GM12878 (cell line): ENCODE measurements around the gene IL22. TPM values are rescaled to one million over a fixed set of nuclear protein-coding genes. Genes with fewer than 3 reads are reported as not detected.

Source experiments
- ATAC-seq: fragments of 200-7000 bp; cut with Tn5 transposase; 3 replicates; pipeline ENCODE4 v1.9.1; 2020; ENCODE audit warnings: mild to moderate bottlenecking, moderate library complexity
- BruUV-seq: library from RNA; stranded (reverse); fragments of 400-500 nt; replicated peaks from 2 replicates; lab custom pipeline; 2021; lab: Mats Ljungman, UMichigan
- CTCF ChIA-PET: fragments of 300-600 bp; sonication (Branson Sonifier 250); formaldehyde crosslinking; extraction: SDS; loops from one replicate; lab custom pipeline; 2021; ENCODE audit warnings: inconsistent platforms; lab: Yijun Ruan, JAX
- POLR2A ChIA-PET: fragments of 350-600 bp; formaldehyde crosslinking; extraction: SDS; loops from one replicate; lab custom pipeline; 2021; ENCODE audit warnings: inconsistent platforms; lab: Charles Lee
- RAD21 ChIA-PET: fragments of 300-600 bp; sonication (Branson Sonifier 250); formaldehyde crosslinking; loops from one replicate; lab custom pipeline; 2023; ENCODE audit warnings: antibody characterized with exemption; ENCODE audit not compliant: unreplicated experiment; lab: Charles Lee
- SMC1A ChIA-PET: fragments of 300-600 bp; sonication (Branson Sonifier 250); formaldehyde crosslinking; loops from one replicate; lab custom pipeline; 2023; ENCODE audit not compliant: unreplicated experiment, uncharacterized antibody; lab: Charles Lee
- DNase-seq: peaks from one replicate; pipeline ENCODE4 v3.0.0-alpha.2; 2011; ENCODE audit warnings: low read depth, low spot score
- FAIRE-seq: peaks from 3 replicates; lab custom pipeline; 2011; peaks lifted over from hg19 to GRCh38; lab: Jason Lieb, UNC
- H2AFZ ChIP-seq: 2 replicates; pipeline ENCODE4 v1.6.0; 2011; ENCODE audit warnings: low read depth, low read length, control low read depth; ENCODE audit not compliant: control insufficient read depth
- H3K27ac ChIP-seq: 2 replicates; pipeline ENCODE4 v1.5.1; 2011; ENCODE audit warnings: control low read depth; ENCODE audit not compliant: control insufficient read depth, insufficient read depth
- H3K27me3 ChIP-seq, 2 experiments: replicated peaks in 1 of 2; 2 replicates each; pipeline versions ENCODE4 v1.6.0 to v1.6.1; 2011; ENCODE audit warnings: low read length in 1 of 2; ENCODE audit not compliant: control insufficient read depth in 2 of 2, insufficient read depth in 2 of 2
- H3K36me3 ChIP-seq, 2 experiments: 2 replicates each; pipeline ENCODE4 v1.5.1; 2011; ENCODE audit warnings: low read length in 1 of 2; ENCODE audit not compliant: control insufficient read depth in 2 of 2, insufficient read depth in 2 of 2
- H3K4me1 ChIP-seq: 2 replicates; pipeline ENCODE4 v1.6.1; 2011; ENCODE audit warnings: mild to moderate bottlenecking, low read length, moderate library complexity, mixed read lengths; ENCODE audit not compliant: control insufficient read depth, insufficient read depth
- H3K4me2 ChIP-seq: 2 replicates; pipeline ENCODE4 v1.6.0; 2011; ENCODE audit warnings: control low read depth; ENCODE audit not compliant: control insufficient read depth, insufficient read depth
- H3K4me3 ChIP-seq: fragments of 200-600 bp; sonication (generic); 2 replicates; pipeline ENCODE4 v1.5.1; 2016
- H3K79me2 ChIP-seq: 2 replicates; pipeline ENCODE4 v1.6.0; 2011; ENCODE audit warnings: low read length; ENCODE audit not compliant: control insufficient read depth, insufficient read depth
- H3K9ac ChIP-seq: 2 replicates; pipeline ENCODE4 v1.8.0; 2011; ENCODE audit warnings: low read length, control low read depth, mixed read lengths; ENCODE audit not compliant: control insufficient read depth, insufficient read depth
- H3K9me3 ChIP-seq: replicated peaks from 3 replicates; pipeline ENCODE4 v1.5.1; 2011; ENCODE audit warnings: mild to moderate bottlenecking, low read length; ENCODE audit not compliant: control insufficient read depth, insufficient read depth
- H4K20me1 ChIP-seq: 2 replicates; pipeline ENCODE4 v1.6.0; 2011; ENCODE audit not compliant: control insufficient read depth, insufficient read depth
- CEBPZ ChIP-seq: fragments of 150-350 bp; IDR thresholded peaks from 2 replicates; pipeline ENCODE4 v1.6.1; 2016; ENCODE audit warnings: low read depth, low read length
- RCOR1 ChIP-seq: conservative IDR thresholded peaks from 2 replicates; pipeline ENCODE4 v1.6.1; 2012; ENCODE audit warnings: low read depth, low read length, improper control_type of control experiment
- SIN3A ChIP-seq: IDR thresholded peaks from 2 replicates; pipeline ENCODE4 v1.6.1; 2012; ENCODE audit warnings: low read depth, low read length, improper control_type of control experiment
- SREBF1 ChIP-seq: IDR thresholded peaks from 2 replicates; pipeline ENCODE4 v1.6.1; 2012; ENCODE audit warnings: mild to moderate bottlenecking, low read length
- SUPT20H ChIP-seq: IDR thresholded peaks from 2 replicates; pipeline ENCODE4 v1.6.1; 2011; ENCODE audit warnings: low read depth, mild to moderate bottlenecking, low read length, moderate library complexity, borderline replicate concordance; ENCODE audit not compliant: control insufficient read depth
- ZBTB40 ChIP-seq: fragments of 450-650 bp; IDR thresholded peaks from 2 replicates; pipeline ENCODE4 v1.6.1; 2016; ENCODE audit warnings: mild to moderate bottlenecking, moderate library complexity, borderline replicate concordance
- ZNF207 ChIP-seq: fragments of 450-650 bp; IDR thresholded peaks from 2 replicates; pipeline ENCODE4 v1.6.1; 2014; ENCODE audit warnings: antibody characterized with exemption, mild to moderate bottlenecking, borderline replicate concordance
- WGBS: methylation state at CpG from one replicate; pipeline ENCODE4 v1.1.6; 2016; ENCODE audit warnings: low lambda C conversion rate; ENCODE audit not compliant: insufficient replicate concordance, insufficient coverage; ENCODE audit errors: missing lambda C conversion rate; 5-methylcytosine and 5-hydroxymethylcytosine counted together
- in situ Hi-C: fragments of 300-500 bp; cut with MboI; formaldehyde crosslinking; loops from 9 replicates; pipeline ENCODE4 v1.14.3; 2018; ENCODE audit warnings: mixed read lengths
- intact Hi-C: fragments of 100-400 bp; cut with micrococcal nuclease; formaldehyde crosslinking; loops from one replicate; pipeline ENCODE4 v1.14.2; 2022; ENCODE audit not compliant: unreplicated experiment
- polyA plus RNA-seq, 11 experiments: library from polyadenylated mRNA; depleted of rRNA in 4 of 11; unstranded in 6 of 11; stranded (reverse) in 5 of 11; fragments of >200 nt; fragmentation: Nextera tagmentation in 4 of 11; fragmentation: Illumina TruSeq in 1 of 11; extraction: Ambion mirVana in 4 of 11; extraction: Trizol in 1 of 11; gene quantifications; 1 replicate in 1 of 11; 2 replicates in 10 of 11; pipeline versions ENCODE4 v1.2.1 to v1.2.3, GENCODE V29; 2011 to 2016; ENCODE audit warnings: inconsistent platforms in 2 of 11, missing spikeins in 2 of 11, low read depth in 1 of 11
- total RNA-seq, 4 experiments: library from RNA; depleted of rRNA in 3 of 4; stranded (reverse); fragments of >200 nt in 3 of 4; fragmentation: Illumina TruSeq in 1 of 4; extraction: Trizol in 1 of 4; gene quantifications; 2 replicates each; pipeline versions ENCODE4 v1.2.1 to v1.2.3, GENCODE V29; 2013 to 2021
- TF ChIP-seq, protein P1 (sequence below), 3 experiments: IDR thresholded peaks in 2 of 3; conservative IDR thresholded peaks in 1 of 3; 2 replicates each; pipeline ENCODE4 v1.5.1; 2011; ENCODE audit warnings: low read depth in 3 of 3, low read length in 3 of 3, mild to moderate bottlenecking in 3 of 3, control low read depth in 2 of 3, moderate library complexity in 2 of 3, inconsistent platforms in 1 of 3, mixed read lengths in 1 of 3; ENCODE audit not compliant: control insufficient read depth in 2 of 3, insufficient read depth in 1 of 3; ENCODE audit errors: extremely low read depth in 1 of 3

Gene IL22
- total and polyA plus RNA-seq, 10 of the 15 experiments (the other 5 are each of a cell fraction or from before 2014, with no cell fraction given): not detected

DNA sequence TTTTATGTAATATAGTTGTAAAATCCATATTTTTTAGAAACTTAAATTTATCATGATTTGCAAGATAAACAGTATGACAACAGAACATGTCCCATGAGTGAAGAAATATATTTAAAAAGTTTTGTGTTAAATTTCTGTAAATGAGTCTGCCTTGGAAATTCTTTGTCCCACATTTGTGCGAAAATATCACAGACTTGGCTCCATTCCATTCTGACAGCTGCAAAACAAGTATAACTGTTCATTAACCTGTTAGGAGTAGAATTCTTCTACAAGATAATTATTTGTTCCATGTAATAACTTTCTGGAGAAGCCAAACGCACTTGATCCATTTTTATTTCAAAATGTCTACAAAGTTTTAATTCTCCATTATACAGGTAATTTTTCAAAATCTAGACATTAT lies 40.8 kb upstream of the IL22 start:
- SMC1A ChIA-PET: interaction anchor here (1.1 kb wide), 2 partner anchors 10 to 21 kb away, joined by 3 read pairs; no protein-coding TSS in a partner anchor
- in situ Hi-C loops (no loop called here), intact Hi-C loops (no loop called here)
- Histone ChIP-seq H3K79me2 (no peaks in the 10 kb centered on the region), H3K27me3 (no peaks in the 10 kb centered on the region), H3K9ac (no peak overlapping the region), H3K27ac (no peak overlapping the region), H3K4me2 (no peak overlapping the region), H3K4me1 (peaks cover 7% of the 10 kb centered on the region), H4K20me1 (no peaks in the 10 kb centered on the region), H3K36me3 (no peaks in the 10 kb centered on the region), H3K4me3 (no peak overlapping the region), H3K9me3 (no peaks in the 10 kb centered on the region), H2AFZ (no peak overlapping the region)
- DNase-seq: no peak
- RAD21 ChIA-PET: interaction anchor here (1.0 kb wide), 1 partner anchor 155 kb away, joined by 3 read pairs; no protein-coding TSS in a partner anchor
- TF ChIP-seq SIN3A (no peak), SUPT20H (no peak), CEBPZ (no peak), ZNF207 (no peak), RCOR1 (no peak), ZBTB40 (no peak), SREBF1 (no peak)
- TF ChIP-seq, protein P1, sequence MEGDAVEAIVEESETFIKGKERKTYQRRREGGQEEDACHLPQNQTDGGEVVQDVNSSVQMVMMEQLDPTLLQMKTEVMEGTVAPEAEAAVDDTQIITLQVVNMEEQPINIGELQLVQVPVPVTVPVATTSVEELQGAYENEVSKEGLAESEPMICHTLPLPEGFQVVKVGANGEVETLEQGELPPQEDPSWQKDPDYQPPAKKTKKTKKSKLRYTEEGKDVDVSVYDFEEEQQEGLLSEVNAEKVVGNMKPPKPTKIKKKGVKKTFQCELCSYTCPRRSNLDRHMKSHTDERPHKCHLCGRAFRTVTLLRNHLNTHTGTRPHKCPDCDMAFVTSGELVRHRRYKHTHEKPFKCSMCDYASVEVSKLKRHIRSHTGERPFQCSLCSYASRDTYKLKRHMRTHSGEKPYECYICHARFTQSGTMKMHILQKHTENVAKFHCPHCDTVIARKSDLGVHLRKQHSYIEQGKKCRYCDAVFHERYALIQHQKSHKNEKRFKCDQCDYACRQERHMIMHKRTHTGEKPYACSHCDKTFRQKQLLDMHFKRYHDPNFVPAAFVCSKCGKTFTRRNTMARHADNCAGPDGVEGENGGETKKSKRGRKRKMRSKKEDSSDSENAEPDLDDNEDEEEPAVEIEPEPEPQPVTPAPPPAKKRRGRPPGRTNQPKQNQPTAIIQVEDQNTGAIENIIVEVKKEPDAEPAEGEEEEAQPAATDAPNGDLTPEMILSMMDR (IDR thresholded peaks at IDR 0.05 in 2 of 3, conservative IDR thresholded peaks at IDR 0.05 in 1 of 3; ENCODE audit: control insufficient read depth in 2 of 3, extremely low read depth in 1 of 3, insufficient read depth in 1 of 3, low read depth in 3 of 3, low read length in 3 of 3): no peak
- no TSS peak for BruUV-seq
- WGBS: 100% methylated on average over 2 of the region's 2 CpGs
- POLR2A ChIA-PET: no interaction called here
- ATAC-seq: no peak
- CTCF ChIA-PET: interaction anchor here (0.5 kb wide), 1 partner anchor 19 kb away, joined by 3 read pairs; no protein-coding TSS in a partner anchor
- no peak for FAIRE-seq
